Limb (tissue), 2 donors: ENCODE data around the gene WAPL.
A peak's percentile ranks its signal among the peaks of the same experiment; 100 is the strongest.
"Not testable (repeated sequence)": the region's sequence is repeated elsewhere in the genome, so short reads cannot be mapped to it uniquely, and the experiment has no call there.

Source experiments
- DNase-seq, 2 donors: peaks; one replicate each; pipeline ENCODE4 v3.0.0-alpha.2; 2016; ENCODE audit errors: extremely low spot score in 2 of 2

WAPL gene

GRCh38 chr10:86389441-86390193, 132.0 kb downstream of the WAPL start:
- peak in 1 of 2 donors; percentile 66 for DNase-seq

- not testable (repeated sequence) for DNase-seq
These were observed 132.5 kb downstream of the WAPL start for GRCh38 chr10:86389109-86389440.

GRCh38 chr10:86388119-86388704, 133.4 kb downstream of the WAPL start:
- DNase-seq, result no peak

- no peak for DNase-seq
These were observed 134.3 kb downstream of the WAPL start for GRCh38 chr10:86387178-86387794.

GRCh38 chr10:86385806-86386205, 135.8 kb downstream of the WAPL start:
- DNase-seq, result no peak
